ENCODE results near the gene NEU2.

- TF ChIP-seq POLR2A (IDR thresholded peaks at IDR 0.05) = no peak
- no peak for TF ChIP-seq CTCF (IDR thresholded peaks at IDR 0.05)
Measured at GRCh38 chr2:233015019-233015645, 17.3 kb upstream of the NEU2 start.
